Activated CD8-positive, alpha-beta memory T cell treated with anti-CD3 and anti-CD28 coated beads, Interleukin-2, amount 50 U/mL, for 1 hour (primary cell): ENCODE measurements around the gene POM121C.
"Not testable (repeated sequence)": the region's sequence is repeated elsewhere in the genome, so short reads cannot be mapped to it uniquely, and the experiment has no call there.

Experiments
- DNase-seq: peaks from one replicate; pipeline ENCODE4 v3.0.0-alpha.2; 2020; ENCODE audit errors: extremely low read depth

The POM121C gene

GRCh38 chr7:75485979-75486643 lies at the start of gene POM121C:
Gene POM121C, minus strand, starts transcription at chr7:75486299. Its CDS starts 44,803 bp downstream, at chr7:75441496.
- peak; percentile 63 for DNase-seq

- DNase-seq = no peak
Measured at GRCh38 chr7:75534727-75535307, 48.7 kb upstream of the POM121C start.

- no peak for DNase-seq
Measured at GRCh38 chr7:75533926-75534325, 47.8 kb upstream of the POM121C start.

GRCh38 chr7:75532639-75533038 lies 46.5 kb upstream of the POM121C start:
- DNase-seq = no peak

GRCh38 chr7:75531359-75531821 lies 45.3 kb upstream of the POM121C start:
- DNase-seq = no peak

GRCh38 chr7:75527224-75527722 lies 41.2 kb upstream of the POM121C start:
- not testable (repeated sequence) for DNase-seq

- DNase-seq = not testable (repeated sequence)
Measured at GRCh38 chr7:75521727-75522126, 35.6 kb upstream of the POM121C start.

- not testable (repeated sequence) for DNase-seq
Measured at GRCh38 chr7:75518842-75519241, 32.7 kb upstream of the POM121C start.

- not testable (repeated sequence) for DNase-seq
Measured at GRCh38 chr7:75509033-75509432, 22.9 kb upstream of the POM121C start.

- not testable (repeated sequence) for DNase-seq
Measured at GRCh38 chr7:75492020-75492419, 5.9 kb upstream of the POM121C start, which contains the start of gene SPDYE5. Gene SPDYE5, plus strand, starts transcription at chr7:75492320. Its CDS starts 1,728 bp downstream, at chr7:75494048.

GRCh38 chr7:75485355-75485978 lies 632 bp downstream of the POM121C start:
- DNase-seq = not testable (repeated sequence)

GRCh38 chr7:75480313-75480712 lies 5.8 kb downstream of the POM121C start:
- DNase-seq = not testable (repeated sequence)

GRCh38 chr7:75477457-75477856 lies 8.6 kb downstream of the POM121C start:
- DNase-seq = not testable (repeated sequence)

- DNase-seq = not testable (repeated sequence)
Measured at GRCh38 chr7:75470166-75470565, 15.9 kb downstream of the POM121C start.

- not testable (repeated sequence) for DNase-seq
Measured at GRCh38 chr7:75460541-75460940, 25.6 kb downstream of the POM121C start.

- DNase-seq = not testable (repeated sequence)
Measured at GRCh38 chr7:75458034-75458433, 28.1 kb downstream of the POM121C start.

- DNase-seq = not testable (repeated sequence)
Measured at GRCh38 chr7:75456403-75456802, 29.7 kb downstream of the POM121C start.

GRCh38 chr7:75452494-75452955 lies 33.6 kb downstream of the POM121C start:
- DNase-seq = not testable (repeated sequence)

- DNase-seq = not testable (repeated sequence)
Measured at GRCh38 chr7:75449946-75450345, 36.2 kb downstream of the POM121C start.

GRCh38 chr7:75442465-75443111 lies 43.5 kb downstream of the POM121C start:
- DNase-seq = not testable (repeated sequence)

GRCh38 chr7:75442101-75442464 lies 44.0 kb downstream of the POM121C start:
- DNase-seq = not testable (repeated sequence)

- DNase-seq = not testable (repeated sequence)
Measured at GRCh38 chr7:75439000-75439399, 47.1 kb downstream of the POM121C start.
